GM21360 (cell line): ENCODE measurements around the gene TEX29.

Source experiments
- ATAC-seq: cut with Tn5 transposase; IDR thresholded peaks from one replicate; pipeline ENCODE4 v1.9.1; 2021; ENCODE audit warnings: mild to moderate bottlenecking, moderate library complexity; ENCODE audit not compliant: unreplicated experiment

TEX29 gene

GRCh38 chr13:111339366-111340143, 19.1 kb downstream of the TEX29 start:
- no peak for ATAC-seq

DNA sequence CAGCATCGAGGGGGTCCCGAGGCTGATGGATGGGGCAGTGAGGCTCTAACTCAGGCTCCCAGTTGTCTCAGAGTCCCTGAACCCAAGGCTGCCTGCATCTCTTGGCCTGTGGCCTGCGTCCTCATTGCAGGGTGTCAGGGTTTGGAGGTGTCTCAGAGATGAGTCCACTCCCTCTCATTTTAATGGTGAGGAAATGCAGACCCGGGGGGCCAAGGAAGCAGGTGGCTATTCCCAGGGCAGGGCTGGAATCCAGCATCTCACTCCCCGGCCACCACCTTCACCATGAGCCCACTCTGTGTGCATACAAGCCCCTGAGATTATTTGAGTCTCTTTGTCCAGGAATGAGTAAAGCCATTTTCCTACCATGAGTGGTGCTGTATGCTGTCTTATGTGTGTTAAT, 21.4 kb downstream of the TEX29 start:
- ATAC-seq: no peak

DNA sequence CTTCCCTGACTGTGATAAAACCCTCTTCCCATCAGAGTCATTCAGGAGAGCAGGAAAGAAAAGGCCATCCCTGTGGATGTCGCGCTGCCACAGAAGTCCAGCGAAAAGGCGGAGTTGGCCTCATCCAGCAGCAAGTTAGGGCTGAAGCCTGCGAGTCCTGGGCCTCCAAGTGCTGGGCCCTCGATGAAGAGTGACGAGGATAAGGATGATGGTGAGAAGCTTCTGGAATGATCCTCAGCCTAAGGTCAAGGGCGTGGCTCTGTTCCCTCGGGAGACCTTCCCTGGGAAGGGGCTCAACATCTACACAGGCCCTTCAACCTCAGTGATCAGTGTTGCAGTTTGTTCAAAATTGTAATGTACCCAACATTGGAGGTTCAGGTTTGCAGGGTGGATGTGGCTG, 22.3 kb downstream of the TEX29 start:
- no peak for ATAC-seq

DNA sequence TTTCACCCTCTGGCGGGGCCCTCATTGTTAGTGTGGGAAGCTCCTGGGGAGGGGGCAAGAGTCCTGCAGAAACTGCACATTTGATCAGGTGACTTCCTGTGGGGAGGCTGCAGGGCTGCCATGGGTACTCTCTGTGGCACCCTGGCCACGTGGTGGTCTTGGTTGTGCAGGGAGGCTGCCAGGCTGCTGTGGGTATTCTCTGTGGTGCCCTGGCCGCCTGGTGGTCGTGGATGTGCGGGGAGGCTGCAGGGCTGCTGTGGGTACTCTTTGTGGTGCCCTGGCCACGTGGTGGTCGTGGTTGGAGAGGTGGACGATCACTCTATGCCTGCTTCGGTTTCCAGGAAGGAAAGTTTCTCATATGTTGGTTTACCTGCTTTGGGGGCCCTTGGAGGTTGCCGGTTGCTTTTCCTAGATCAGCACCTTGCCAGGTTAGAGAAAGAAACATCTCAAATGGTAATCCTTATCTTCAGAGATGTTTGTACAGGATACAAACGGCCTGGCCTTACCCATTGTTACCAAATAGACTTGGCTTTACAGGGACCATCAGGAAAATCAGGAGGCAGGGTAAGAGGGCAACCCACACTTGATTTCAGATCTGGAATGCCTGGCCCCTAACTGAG, 22.9 kb downstream of the TEX29 start:
- ATAC-seq: no peak

GRCh38 chr13:111344471-111345191, 24.2 kb downstream of the TEX29 start:
- no peak for ATAC-seq

GRCh38 chr13:111345682-111346081, 25.2 kb downstream of the TEX29 start:
- ATAC-seq: no peak

- no peak for ATAC-seq
These were observed 25.7 kb downstream of the TEX29 start for GRCh38 chr13:111346101-111346680.

- no peak for ATAC-seq
These were observed 27.0 kb downstream of the TEX29 start for GRCh38 chr13:111347438-111347837.

DNA sequence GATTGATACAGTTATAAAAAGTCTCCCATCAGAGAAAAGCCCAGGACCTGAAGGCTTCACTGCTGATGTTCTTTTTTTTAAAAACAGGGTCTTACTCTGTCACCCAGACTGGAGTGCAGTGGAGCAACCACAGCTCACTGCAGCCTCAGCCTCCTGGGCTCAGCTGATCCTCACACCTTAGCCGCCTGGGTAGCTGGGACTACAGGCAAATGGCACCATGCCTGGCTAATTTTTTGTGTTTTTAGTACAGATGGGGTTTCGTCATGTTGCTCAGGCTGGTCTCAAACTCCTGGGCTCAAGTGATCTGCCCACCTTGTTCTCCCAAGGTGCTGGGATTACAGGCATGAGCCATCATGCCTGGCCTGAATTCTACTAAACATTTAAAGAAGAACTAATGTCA, 33.1 kb downstream of the TEX29 start:
- ATAC-seq: no peak

- no peak for ATAC-seq
These were observed 34.3 kb downstream of the TEX29 start for GRCh38 chr13:111354789-111355188.

GRCh38 chr13:111356795-111357194, 36.4 kb downstream of the TEX29 start:
- no peak for ATAC-seq

GRCh38 chr13:111359237-111359915, 38.9 kb downstream of the TEX29 start:
- ATAC-seq: no peak

- ATAC-seq: no peak
These were observed 39.5 kb downstream of the TEX29 start for GRCh38 chr13:111359930-111360329.

DNA sequence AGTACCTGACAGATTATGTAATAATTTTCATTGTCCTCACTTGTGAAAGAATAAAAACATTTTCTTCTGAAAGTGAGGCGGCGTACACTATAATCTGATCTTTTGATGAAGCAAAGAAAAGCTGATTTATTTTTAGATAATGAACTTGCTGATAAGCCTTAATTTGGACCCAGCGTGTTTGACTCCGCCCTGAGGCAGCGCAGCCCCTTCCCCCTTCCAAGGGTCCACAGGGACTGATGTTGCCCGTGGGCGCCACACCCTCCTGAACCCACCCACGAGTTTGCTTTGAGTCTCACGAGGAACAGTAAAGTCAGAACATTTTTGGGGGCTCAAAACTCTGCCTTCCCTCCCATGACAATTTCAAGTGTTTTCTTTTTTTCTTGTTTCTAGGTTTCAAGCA, 40.0 kb downstream of the TEX29 start:
- ATAC-seq: no peak

- ATAC-seq: no peak
These were observed 40.8 kb downstream of the TEX29 start for GRCh38 chr13:111361046-111361872.

DNA sequence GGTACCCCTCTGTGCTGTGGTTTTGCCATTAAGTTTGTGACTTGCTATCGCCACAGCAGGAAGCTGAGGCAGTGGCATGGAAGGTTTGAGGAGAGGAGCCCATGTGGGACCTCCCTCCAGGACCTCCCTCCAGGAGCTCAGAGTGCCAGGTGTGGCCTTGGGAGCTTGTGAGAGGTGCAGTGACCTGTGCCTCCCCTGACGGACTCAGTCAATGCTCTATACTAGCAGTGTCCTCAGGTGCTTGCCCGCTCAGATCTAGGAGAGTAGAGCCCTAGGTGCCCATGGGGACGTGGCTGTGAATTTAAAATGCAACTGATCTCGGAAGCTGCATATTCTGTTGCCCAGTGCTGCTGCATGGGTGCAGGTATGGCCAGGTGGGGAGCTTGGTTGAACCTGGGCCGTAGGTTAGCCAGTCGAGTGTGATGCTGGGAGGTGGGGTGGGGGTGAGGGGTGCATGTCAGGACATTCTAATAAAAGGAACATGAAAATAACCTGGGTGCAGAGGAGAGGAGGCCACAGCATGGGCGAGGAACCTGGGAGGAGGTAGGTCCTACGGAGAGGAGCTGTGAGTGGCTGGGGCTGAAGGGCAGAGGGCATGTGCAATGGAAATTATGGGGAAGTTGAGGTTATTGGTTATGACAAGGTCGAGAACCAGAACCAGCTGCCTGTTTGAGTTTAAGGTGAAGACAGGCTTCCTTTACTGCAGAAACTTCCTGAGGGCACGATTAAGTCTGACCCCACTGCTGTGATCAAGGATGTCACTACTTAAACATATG, 41.6 kb downstream of the TEX29 start:
- ATAC-seq: no peak

DNA sequence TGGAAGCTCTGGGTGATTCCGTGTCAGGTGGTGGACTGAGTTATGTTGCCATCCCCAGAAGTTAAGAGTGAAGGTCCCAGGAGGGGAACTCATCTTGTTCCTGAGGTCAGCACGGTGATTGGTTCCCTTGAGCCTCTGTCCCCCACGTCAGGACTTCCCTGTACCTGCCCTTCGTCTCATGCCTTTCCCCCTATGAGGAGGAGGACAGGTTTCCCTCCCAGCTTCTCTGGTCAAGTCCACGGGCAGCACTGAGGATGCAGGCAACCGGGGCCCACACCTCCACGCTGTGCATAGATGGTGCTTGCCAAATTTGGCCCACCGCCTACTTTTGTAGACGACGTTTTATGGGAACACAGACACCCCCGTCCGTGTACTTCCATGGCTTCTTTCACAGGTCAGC, 42.7 kb downstream of the TEX29 start:
- ATAC-seq: no peak

- ATAC-seq: no peak
These were observed 43.1 kb downstream of the TEX29 start for GRCh38 chr13:111363591-111363990.
